H1 (cell line): ENCODE measurements around the gene EPB41L4A. TPM values are rescaled to one million over a fixed set of nuclear protein-coding genes. Genes with fewer than 3 reads are reported as not detected.

Source experiments
- CTCF ChIA-PET: fragments of 300-600 bp; sonication (Branson Sonifier 250); formaldehyde crosslinking; loops from one replicate; lab custom pipeline; 2021; ENCODE audit not compliant: partially characterized antibody; lab: Charles Lee
- POLR2A ChIA-PET: fragments of 300-600 bp; sonication (Branson Sonifier 250); formaldehyde crosslinking; loops from one replicate; lab custom pipeline; 2021; ENCODE audit warnings: inconsistent platforms; ENCODE audit not compliant: partially characterized antibody; lab: Charles Lee
- DNase-seq, 2 experiments: peaks; one replicate each; pipeline versions ENCODE4 v3.0.0 to v3.0.0-alpha.2; 2010 to 2022; ENCODE audit warnings: low spot score in 2 of 2, low read depth in 1 of 2, mixed read lengths in 1 of 2
- FAIRE-seq: peaks from 2 replicates; lab custom pipeline; 2011; peaks lifted over from hg19 to GRCh38; lab: Jason Lieb, UNC
- H2AFZ ChIP-seq: 2 replicates; pipeline ENCODE4 v1.8.1; 2012; ENCODE audit warnings: low read length, inconsistent platforms
- H2AK5ac ChIP-seq: 2 replicates; pipeline ENCODE4 v1.6.1; 2013; ENCODE audit warnings: low read depth, low read length
- H2BK120ac ChIP-seq: replicated peaks from 2 replicates; pipeline ENCODE3; 2013; ENCODE audit warnings: low read depth, low read length, inconsistent platforms
- H2BK12ac ChIP-seq: 2 replicates; pipeline ENCODE4 v1.6.1; 2013; ENCODE audit warnings: low read depth, low read length
- H2BK15ac ChIP-seq: 2 replicates; pipeline ENCODE4 v1.6.1; 2013; ENCODE audit warnings: low read length
- H2BK20ac ChIP-seq: 2 replicates; pipeline ENCODE4 v1.6.1; 2013; ENCODE audit warnings: low read length
- H2BK5ac ChIP-seq: 2 replicates; pipeline ENCODE4 v1.6.1; 2013; ENCODE audit warnings: low read depth, low read length
- H3K14ac ChIP-seq: 2 replicates; pipeline ENCODE4 v1.6.1; 2013; ENCODE audit warnings: inconsistent platforms; ENCODE audit not compliant: insufficient read length
- H3K18ac ChIP-seq: 2 replicates; pipeline ENCODE4 v1.6.1; 2013; ENCODE audit warnings: low read length; ENCODE audit errors: extremely low read depth
- H3K23ac ChIP-seq: 2 replicates; pipeline ENCODE4 v1.6.1; 2013; ENCODE audit warnings: inconsistent platforms; ENCODE audit not compliant: insufficient read length
- H3K23me2 ChIP-seq: 2 replicates; pipeline ENCODE4 v1.6.1; 2013; ENCODE audit warnings: low read depth, low read length
- H3K27ac ChIP-seq: 2 replicates; pipeline ENCODE4 v1.6.1; 2011; ENCODE audit warnings: low read depth, low read length, inconsistent platforms
- H3K27me3 ChIP-seq, 4 experiments: replicated peaks in 1 of 4; 1 replicate in 1 of 4; 2 replicates in 3 of 4; pipeline versions ENCODE4 v1.6.1 to v1.8.1; 2011 to 2013; ENCODE audit warnings: low read length in 3 of 4, mild to moderate bottlenecking in 3 of 4, inconsistent platforms in 2 of 4, mixed read lengths in 2 of 4, moderate library complexity in 1 of 4; ENCODE audit not compliant: control insufficient read depth in 3 of 4, insufficient read depth in 3 of 4; ENCODE audit errors: extremely low read depth in 1 of 4
- H3K36me3 ChIP-seq, 4 experiments: 2 replicates each; pipeline versions ENCODE4 v1.6.1 to v1.8.1; 2011 to 2013; ENCODE audit warnings: mild to moderate bottlenecking in 4 of 4, low read length in 3 of 4, moderate library complexity in 2 of 4, control low read depth in 1 of 4, inconsistent platforms in 1 of 4; ENCODE audit not compliant: insufficient read depth in 4 of 4, control insufficient read depth in 2 of 4
- H3K4ac ChIP-seq: replicated peaks from 2 replicates; pipeline ENCODE3; 2013; ENCODE audit warnings: low read length, low read depth, mixed read lengths, inconsistent platforms; ENCODE audit not compliant: insufficient read length
- H3K4me1 ChIP-seq, 4 experiments: replicated peaks in 1 of 4; 1 replicate in 1 of 4; 2 replicates in 3 of 4; pipeline versions ENCODE4 v1.6.1 to v1.8.1; 2011 to 2013; ENCODE audit warnings: low read length in 3 of 4, inconsistent platforms in 2 of 4, mixed read lengths in 1 of 4; ENCODE audit not compliant: insufficient read depth in 4 of 4, control insufficient read depth in 3 of 4
- H3K4me2 ChIP-seq, 2 experiments: 2 replicates each; pipeline versions ENCODE4 v1.6.1 to v1.8.1; 2011 to 2013; ENCODE audit warnings: low read depth in 2 of 2, low read length in 2 of 2, control low read depth in 1 of 2, inconsistent platforms in 1 of 2, mild to moderate bottlenecking in 1 of 2; ENCODE audit not compliant: insufficient read depth in 1 of 2
- H3K4me3 ChIP-seq, 4 experiments: fragments of 200-600, 300-600 bp in 1 of 4; sonication (generic), shearing (Covaris generic), sonication (Bioruptor Twin) in 1 of 4; 2 replicates each; pipeline versions ENCODE4 v1.5.1 to v1.8.1; 2011 to 2016; ENCODE audit warnings: low read length in 4 of 4, low read depth in 3 of 4, control low read depth in 2 of 4, inconsistent platforms in 2 of 4, mild to moderate bottlenecking in 2 of 4, mixed read lengths in 1 of 4, moderate library complexity in 1 of 4; ENCODE audit not compliant: insufficient read depth in 2 of 4; ENCODE audit errors: extremely low read depth in 1 of 4
- H3K56ac ChIP-seq: replicated peaks from 2 replicates; pipeline ENCODE3; 2013; ENCODE audit warnings: low read depth, mild to moderate bottlenecking, mixed read lengths, low read length, inconsistent platforms; ENCODE audit not compliant: insufficient read length
- H3K79me1 ChIP-seq: 2 replicates; pipeline ENCODE4 v1.6.1; 2013; ENCODE audit warnings: low read depth, low read length, control low read depth
- H3K79me2 ChIP-seq, 2 experiments: 2 replicates each; pipeline versions ENCODE4 v1.6.1 to v1.8.1; 2012 to 2013; ENCODE audit warnings: low read length in 2 of 2, mild to moderate bottlenecking in 2 of 2, inconsistent platforms in 1 of 2; ENCODE audit not compliant: insufficient read depth in 2 of 2, control insufficient read depth in 1 of 2
- H3K9ac ChIP-seq, 4 experiments: replicated peaks in 1 of 4; 1 replicate in 1 of 4; 2 replicates in 3 of 4; pipeline versions ENCODE4 v1.6.1 to v1.8.1; 2011 to 2013; ENCODE audit warnings: low read depth in 3 of 4, low read length in 3 of 4, control low read depth in 2 of 4, mild to moderate bottlenecking in 2 of 4, moderate library complexity in 2 of 4, inconsistent platforms in 1 of 4; ENCODE audit errors: extremely low read depth in 1 of 4
- H3K9me3 ChIP-seq, 2 experiments: 2 replicates each; pipeline versions ENCODE4 v1.6.1 to v1.8.1; 2012 to 2013; ENCODE audit warnings: mild to moderate bottlenecking in 2 of 2, moderate library complexity in 2 of 2, control low read depth in 1 of 2, inconsistent platforms in 1 of 2, low read depth in 1 of 2, low read length in 1 of 2, mixed read lengths in 1 of 2; ENCODE audit not compliant: insufficient read depth in 2 of 2
- H4K20me1 ChIP-seq, 2 experiments: replicated peaks in 1 of 2; 2 replicates each; pipeline versions ENCODE3 to v1.8.1; 2011 to 2013; ENCODE audit warnings: inconsistent platforms in 2 of 2, low read length in 2 of 2, mild to moderate bottlenecking in 1 of 2; ENCODE audit not compliant: insufficient read depth in 2 of 2, control insufficient read depth in 1 of 2
- H4K5ac ChIP-seq: 2 replicates; pipeline ENCODE4 v1.6.1; 2013; ENCODE audit warnings: low read length, low read depth, mixed read lengths, inconsistent platforms; ENCODE audit not compliant: insufficient read length
- H4K8ac ChIP-seq: 2 replicates; pipeline ENCODE4 v1.8.0; 2013; ENCODE audit warnings: mild to moderate bottlenecking, moderate library complexity, low read length, inconsistent platforms; ENCODE audit not compliant: insufficient read depth; ENCODE audit errors: extremely low read depth
- H4K91ac ChIP-seq: replicated peaks from 2 replicates; pipeline ENCODE3; 2013; ENCODE audit warnings: low read length, mixed read lengths, inconsistent platforms; ENCODE audit not compliant: insufficient read length
- CBX5 ChIP-seq: fragments of 300-800, 300-1000 bp; sonication (generic); IDR thresholded peaks from 2 replicates; pipeline ENCODE4 v1.7.1; 2016; ENCODE audit warnings: antibody characterized with exemption, low read length, low read depth
- EZH2 ChIP-seq: fragments of 200-600 bp; sonication (generic); IDR thresholded peaks from 2 replicates; pipeline ENCODE4 v1.7.1; 2012; ENCODE audit warnings: low read depth, mild to moderate bottlenecking, moderate library complexity, low read length, inconsistent platforms; ENCODE audit not compliant: severe bottlenecking
- NANOG ChIP-seq: IDR thresholded peaks from 2 replicates; pipeline ENCODE4 v1.6.1; 2011; ENCODE audit warnings: low read length, low read depth, mild to moderate bottlenecking, inconsistent platforms; ENCODE audit not compliant: insufficient read depth, poor library complexity, severe bottlenecking
- RXRA ChIP-seq: IDR thresholded peaks from 2 replicates; pipeline ENCODE4 v1.6.1; 2011; ENCODE audit warnings: low read depth, mild to moderate bottlenecking, low read length, moderate library complexity; ENCODE audit not compliant: insufficient read depth
- SIN3A ChIP-seq, 2 experiments: IDR thresholded peaks in 1 of 2; conservative IDR thresholded peaks in 1 of 2; 2 replicates each; pipeline ENCODE4 v1.6.1; 2011 to 2012; ENCODE audit warnings: low read length in 2 of 2, improper control_type of control experiment in 1 of 2, low read depth in 1 of 2, mild to moderate bottlenecking in 1 of 2
- SP2 ChIP-seq: IDR thresholded peaks from 2 replicates; pipeline ENCODE4 v1.6.1; 2012; ENCODE audit warnings: mild to moderate bottlenecking, low read length, inconsistent platforms
- TBP ChIP-seq: IDR thresholded peaks from 2 replicates; pipeline ENCODE4 v1.6.1; 2011; ENCODE audit warnings: low read depth, low read length, improper control_type of control experiment
- WGBS, 2 experiments: shearing (Covaris generic) in 1 of 2; methylation state at CpG; one replicate each; pipeline versions ENCODE4 v1.1.6 to v1.1.7; 2013 to 2015; ENCODE audit warnings: low lambda C conversion rate in 2 of 2, mixed read lengths in 2 of 2, inconsistent platforms in 1 of 2, low coverage in 1 of 2, missing lambda C conversion rate in 1 of 2; ENCODE audit not compliant: insufficient replicate concordance in 2 of 2, insufficient coverage in 1 of 2, insufficient read length in 1 of 2; ENCODE audit errors: extremely low coverage in 1 of 2, missing lambda C conversion rate in 1 of 2; 5-methylcytosine and 5-hydroxymethylcytosine counted together
- polyA plus RNA-seq, 7 experiments: library from polyadenylated mRNA; depleted of rRNA in 3 of 7; stranded (reverse) in 5 of 7; unstranded in 2 of 7; fragments of >200 nt in 5 of 7; fragments of 200-250 nt in 2 of 7; gene quantifications; 1 replicate in 5 of 7; 2 replicates in 1 of 7; 4 replicates in 1 of 7; pipeline versions ENCODE4 v1.2.1 to v1.2.3, GENCODE V29; 2011 to 2013; ENCODE audit warnings: missing spikeins in 2 of 7, mixed read lengths in 2 of 7
- total RNA-seq: library from RNA; stranded (reverse); fragmentation: NEBNext Ultra II Directional; extraction: Animal tissue kit (Norgen Biotek cat#: 25700); gene quantifications from 2 replicates; pipeline ENCODE4 v1.2.1, GENCODE V29; 2021

Gene EPB41L4A
- total and polyA plus RNA-seq, 2 of the 8 experiments (the other 6 are each of a cell fraction or from before 2014, with no cell fraction given) = 1.6 to 4.6 TPM

DNA sequence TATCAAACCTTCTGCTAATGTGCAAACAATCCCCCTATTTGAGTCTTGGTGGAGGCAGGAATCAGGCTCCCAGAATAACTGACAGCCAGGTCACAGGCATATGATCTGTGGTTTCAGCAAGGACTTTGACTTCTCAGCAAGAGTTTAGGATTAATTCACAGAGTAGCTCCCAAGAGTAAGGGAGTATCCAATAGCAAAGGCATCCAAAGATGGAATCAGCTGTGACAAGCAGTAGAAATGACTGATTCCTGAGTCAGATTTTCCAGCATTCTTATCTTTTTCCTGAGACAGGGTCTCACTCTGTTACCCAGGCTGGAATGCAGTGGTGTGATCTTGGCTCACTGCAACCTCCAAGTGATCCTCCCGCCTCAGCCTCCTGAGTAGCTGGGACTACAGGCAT lies 108.3 kb downstream of the EPB41L4A start:
- Histone ChIP-seq H3K4me2 (no peak overlapping the region), H2BK15ac (no peak overlapping the region), H3K27ac (no peak overlapping the region), H3K4ac (no peak overlapping the region), H3K56ac (no peak overlapping the region), H3K23ac (no peak overlapping the region), H2AFZ (no peak overlapping the region), H4K91ac (no peak overlapping the region), H3K14ac (no peak overlapping the region), H2BK12ac (no peak overlapping the region), H2BK5ac (no peak overlapping the region), H2AK5ac (no peak overlapping the region), H4K8ac (no peak overlapping the region), H3K79me2 (no peaks in the 10 kb centered on the region), H3K23me2 (no peaks in the 10 kb centered on the region), H4K20me1 (no peaks in the 10 kb centered on the region), H3K18ac (no peak overlapping the region), H3K27me3 (no peaks in the 10 kb centered on the region), H3K36me3 (no peaks in the 10 kb centered on the region), H3K9ac (no peak overlapping the region), H3K4me1 (no peaks in the 10 kb centered on the region; a peak in 2 of 7 replicates), H3K4me3 (no peak overlapping the region), H3K79me1 (no peaks in the 10 kb centered on the region), H2BK120ac (no peak overlapping the region), H2BK20ac (no peak overlapping the region), H4K5ac (no peak overlapping the region), H3K9me3 (no peaks in the 10 kb centered on the region)
- DNase-seq (no peak), FAIRE-seq (no peak)
- ChIA-PET POLR2A (no interaction called here), CTCF (interaction anchor here (0.9 to 1.1 kb wide), 4 partner anchors 10 to 109 kb away, joined by 3 read pairs; no protein-coding TSS in a partner anchor)
- 100% methylated on average over 1 of the region's 1 CpG; no CpG with 5 or more reads in 1 of the 2 experiments for WGBS, 2 experiments
- TF ChIP-seq CBX5 (no peak), EZH2 (no peak), NANOG (no peak), SIN3A (conservative IDR thresholded peaks at IDR 0.05 in 1 of 2, IDR thresholded peaks at IDR 0.05 in 1 of 2; ENCODE audit: low read depth in 1 of 2, low read length in 2 of 2) (no peak), TBP (no peak), RXRA (no peak), SP2 (no peak)
